Esophagus mucosa (tissue), 1 donor: Measurements from ENCODE around the gene ITGA7. TPM values are rescaled to one million over a fixed set of nuclear protein-coding genes. Genes with fewer than 3 reads are reported as not detected.

Experiments used
- ATAC-seq: fragments of 200-7000 bp; cut with Tn5 transposase; one replicate; pipeline ENCODE4 v1.9.1; 2020
- total RNA-seq: library from RNA; stranded (reverse); gene quantifications from one replicate; pipeline ENCODE4 v1.2.4, GENCODE V29; 2023
- donor health status: DM: yes; HTN: yes; CAD: no.

The ITGA7 gene
- total RNA-seq, 1 donor from 2014 or later = 6.7 TPM

- no peak for ATAC-seq
Observed at GRCh38 chr12:55698965-55699364, 8.7 kb downstream of the ITGA7 start.

- ATAC-seq = no peak
Observed at GRCh38 chr12:55698241-55698955, 9.3 kb downstream of the ITGA7 start.

- no peak for ATAC-seq
Observed at GRCh38 chr12:55697686-55698085, 10.0 kb downstream of the ITGA7 start.

- ATAC-seq = no peak
Observed at GRCh38 chr12:55696796-55697462, 10.8 kb downstream of the ITGA7 start.

GRCh38 chr12:55696141-55696540, 11.6 kb downstream of the ITGA7 start:
- ATAC-seq = no peak

GRCh38 chr12:55695349-55695748, 12.4 kb downstream of the ITGA7 start:
- no peak for ATAC-seq

GRCh38 chr12:55694651-55695050, 13.1 kb downstream of the ITGA7 start:
- ATAC-seq = no peak

- no peak for ATAC-seq
Observed at GRCh38 chr12:55694188-55694515, 13.6 kb downstream of the ITGA7 start.

- no peak for ATAC-seq
Observed at GRCh38 chr12:55693323-55694187, 14.1 kb downstream of the ITGA7 start.

- ATAC-seq = no peak
Observed at GRCh38 chr12:55692631-55693322, 14.9 kb downstream of the ITGA7 start.

GRCh38 chr12:55688716-55689655, 18.7 kb downstream of the ITGA7 start:
- ATAC-seq = no peak

GRCh38 chr12:55687746-55688145, 20.0 kb downstream of the ITGA7 start:
- ATAC-seq = peak; percentile 21

GRCh38 chr12:55686366-55687010, 21.2 kb downstream of the ITGA7 start:
- no peak for ATAC-seq

GRCh38 chr12:55685671-55686070, 22.0 kb downstream of the ITGA7 start:
- ATAC-seq = no peak

- ATAC-seq = no peak
Observed at GRCh38 chr12:55684761-55685370, 22.8 kb downstream of the ITGA7 start.

- no peak for ATAC-seq
Observed at GRCh38 chr12:55683676-55684075, 24.0 kb downstream of the ITGA7 start.

- no peak for ATAC-seq
Observed at GRCh38 chr12:55682087-55682796, 25.5 kb downstream of the ITGA7 start.

GRCh38 chr12:55681142-55682077, 26.3 kb downstream of the ITGA7 start:
- peak; percentile 40 for ATAC-seq

- no peak for ATAC-seq
Observed at GRCh38 chr12:55679691-55680090, 28.0 kb downstream of the ITGA7 start.
